ENCODE measurements around the gene KCNJ15. TPM values are rescaled to one million over a fixed set of nuclear protein-coding genes. Genes with fewer than 3 reads are reported as not detected.

KCNJ15 gene
- total and polyA plus RNA-seq, 2 experiments from 2014 or later = 1.2 to 2.1 TPM

DNA sequence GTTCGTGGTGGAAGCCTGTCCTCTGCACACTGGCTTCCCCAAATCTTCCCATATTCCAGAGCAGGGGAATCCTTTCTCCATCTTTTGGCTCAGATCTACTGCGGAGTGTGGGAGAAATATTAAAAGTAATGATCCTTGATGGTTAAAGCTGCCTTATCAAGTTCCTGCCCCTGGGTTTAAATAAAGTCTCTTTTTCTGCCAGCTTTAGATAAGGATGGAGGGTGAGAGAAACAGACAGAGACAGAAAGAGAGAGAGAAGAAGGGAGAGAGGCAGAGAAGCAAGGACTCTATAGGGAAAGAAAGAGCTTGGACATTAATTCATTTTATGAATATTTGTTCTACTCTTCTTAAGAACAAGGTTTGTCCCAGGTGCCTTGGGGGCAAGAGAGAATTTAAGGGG, 98.0 kb downstream of the KCNJ15 start:
- H3F3A ChIP-seq (ENCODE audit: insufficient read depth) = peaks cover 15% of the 10 kb centered on the region
- no peak overlapping the region for H3K27ac ChIP-seq
- H3K9me2 ChIP-seq (ENCODE audit: insufficient read depth) = no peaks in the 10 kb centered on the region
- DNase-seq = no peak
- no peak overlapping the region for H3K4me3 ChIP-seq
- H3K9ac ChIP-seq = no peak overlapping the region
- H3K79me2 ChIP-seq (ENCODE audit: insufficient read depth) = no peaks in the 10 kb centered on the region
- peaks cover 23% of the 10 kb centered on the region for H3K4me1 ChIP-seq (ENCODE audit: insufficient read depth)
- H3K36me3 ChIP-seq (ENCODE audit: low read depth) = no peaks in the 10 kb centered on the region
- no peak overlapping the region for H3K4me2 ChIP-seq (ENCODE audit: unreplicated experiment)
- TF ChIP-seq EZH2phosphoT487 (IDR thresholded peaks at IDR 0.05; ENCODE audit: insufficient read depth, low read depth) = no peak
- no peak for TF ChIP-seq EZH2 (IDR thresholded peaks at IDR 0.05; ENCODE audit: insufficient read depth, poor library complexity, severe bottlenecking)
- no peaks in the 10 kb centered on the region for H4K20me1 ChIP-seq (ENCODE audit: insufficient read depth)
- no peaks in the 10 kb centered on the region for H3K9me3 ChIP-seq (ENCODE audit: low read depth)
- no peaks in the 10 kb centered on the region for H3K27me3 ChIP-seq (replicated peaks; ENCODE audit: insufficient read depth)
- in situ Hi-C loops (cut with MboI) = loop anchor here (5.0 kb wide), 1 partner anchor 187 kb away; no protein-coding TSS in a partner anchor
- 95 to 100% methylated on average over 2 of the region's 2 CpGs for WGBS, 2 experiments (ENCODE audit: low coverage in 1 of 2, low lambda C conversion rate in 2 of 2, missing lambda C conversion rate in 2 of 2)
- no peak overlapping the region for H2AFZ ChIP-seq

DNA sequence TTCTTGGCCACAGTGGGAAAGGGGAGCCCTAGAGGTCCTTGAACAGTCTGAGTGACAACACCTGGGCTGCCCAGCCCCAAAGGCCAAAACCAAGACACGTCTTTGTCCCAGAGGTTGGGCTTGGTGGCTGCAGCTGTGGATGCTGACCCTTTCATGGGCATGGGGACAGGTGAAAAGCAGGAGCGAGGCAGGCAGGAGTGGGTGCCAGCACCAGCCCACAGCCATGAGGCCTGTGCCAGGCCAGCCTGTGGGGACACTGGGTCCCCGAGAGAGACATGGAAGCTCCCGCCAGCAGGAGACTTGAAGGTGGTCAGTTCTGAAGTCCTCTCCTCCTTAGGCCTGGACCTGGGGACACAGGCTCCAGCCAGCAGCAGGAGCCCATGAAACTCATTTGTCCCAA, 98.6 kb downstream of the KCNJ15 start:
- Histone ChIP-seq H3F3A (ENCODE audit: insufficient read depth) (peaks cover 15% of the 10 kb centered on the region), H4K20me1 (ENCODE audit: insufficient read depth) (no peaks in the 10 kb centered on the region), H3K4me1 (ENCODE audit: insufficient read depth) (peaks cover 23% of the 10 kb centered on the region), H3K79me2 (ENCODE audit: insufficient read depth) (no peaks in the 10 kb centered on the region), H3K9ac (no peak overlapping the region), H3K9me2 (ENCODE audit: insufficient read depth) (no peaks in the 10 kb centered on the region), H3K27me3 (replicated peaks; ENCODE audit: insufficient read depth) (no peaks in the 10 kb centered on the region), H3K27ac (no peak overlapping the region), H2AFZ (no peak overlapping the region; the same call in 1 of the 2 replicates), H3K4me3 (no peak overlapping the region), H3K9me3 (ENCODE audit: low read depth) (no peaks in the 10 kb centered on the region), H3K36me3 (ENCODE audit: low read depth) (no peaks in the 10 kb centered on the region), H3K4me2 (ENCODE audit: unreplicated experiment) (no peak overlapping the region)
- 94 to 96% methylated on average over 4 of the region's 4 CpGs for WGBS, 2 experiments (ENCODE audit: low coverage in 1 of 2, low lambda C conversion rate in 2 of 2, missing lambda C conversion rate in 2 of 2)
- in situ Hi-C loops (cut with MboI) = no loop called here
- no peak for DNase-seq
- TF ChIP-seq EZH2phosphoT487 (IDR thresholded peaks at IDR 0.05; ENCODE audit: insufficient read depth, low read depth) = no peak
- no peak for TF ChIP-seq EZH2 (IDR thresholded peaks at IDR 0.05; ENCODE audit: insufficient read depth, poor library complexity, severe bottlenecking)

DNA sequence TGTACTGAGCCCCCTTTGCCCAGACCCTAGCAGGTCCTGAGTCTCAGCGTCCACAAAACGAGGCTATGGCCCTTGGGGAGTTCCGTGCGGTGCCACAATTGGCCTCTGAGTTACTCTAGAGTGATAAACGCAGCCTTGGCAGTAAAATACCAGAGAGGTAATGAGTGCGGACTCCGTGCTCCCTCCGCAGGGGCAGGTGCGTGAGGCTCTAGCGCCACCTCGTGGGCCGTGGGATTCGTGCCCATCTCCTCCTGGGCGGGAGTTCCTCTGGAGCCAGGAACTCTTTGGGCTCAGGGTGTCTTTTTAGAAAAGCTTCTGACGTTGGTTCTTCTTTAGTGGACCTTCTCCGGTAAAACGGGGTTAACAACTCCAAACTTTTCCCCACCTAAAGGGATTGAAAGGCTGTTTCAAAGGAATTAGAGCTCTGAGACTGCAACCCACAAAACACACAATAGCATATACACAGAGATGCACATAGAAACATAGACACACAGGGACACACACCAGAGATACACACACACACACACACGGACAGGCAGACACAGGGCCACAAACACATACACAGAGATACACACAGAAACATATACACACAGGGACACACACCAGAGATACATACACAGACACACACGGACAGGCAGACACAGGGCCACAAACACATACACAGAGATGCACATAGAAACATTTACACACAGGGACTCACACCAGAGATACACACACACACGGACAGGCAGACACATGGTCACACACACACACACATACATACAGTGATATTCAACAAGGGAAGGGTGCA, 99.4 kb downstream of the KCNJ15 start:
- H3K9me2 ChIP-seq (ENCODE audit: insufficient read depth) = no peaks in the 10 kb centered on the region
- H3K79me2 ChIP-seq (ENCODE audit: insufficient read depth) = no peaks in the 10 kb centered on the region
- H3F3A ChIP-seq (ENCODE audit: insufficient read depth) = peaks cover 13% of the 10 kb centered on the region
- H3K4me2 ChIP-seq (ENCODE audit: unreplicated experiment) = no peak overlapping the region
- no peak overlapping the region for H3K9ac ChIP-seq
- no peak overlapping the region for H3K27ac ChIP-seq
- in situ Hi-C loops (cut with MboI) = no loop called here
- no peaks in the 10 kb centered on the region for H3K9me3 ChIP-seq (ENCODE audit: low read depth)
- H3K27me3 ChIP-seq (replicated peaks; ENCODE audit: insufficient read depth) = no peaks in the 10 kb centered on the region
- H3K4me1 ChIP-seq (ENCODE audit: insufficient read depth) = peaks cover 20% of the 10 kb centered on the region
- no peaks in the 10 kb centered on the region for H3K36me3 ChIP-seq (ENCODE audit: low read depth)
- no peaks in the 10 kb centered on the region for H4K20me1 ChIP-seq (ENCODE audit: insufficient read depth)
- no peak overlapping the region for H3K4me3 ChIP-seq
- 7% methylated on average over 20 of the region's 20 CpGs for WGBS, 2 experiments (ENCODE audit: low coverage in 1 of 2, low lambda C conversion rate in 2 of 2, missing lambda C conversion rate in 2 of 2)
- no peak for TF ChIP-seq EZH2 (IDR thresholded peaks at IDR 0.05; ENCODE audit: insufficient read depth, poor library complexity, severe bottlenecking)
- TF ChIP-seq EZH2phosphoT487 (IDR thresholded peaks at IDR 0.05; ENCODE audit: insufficient read depth, low read depth) = no peak
- peak; percentile 87 for DNase-seq
- peak overlapping the region; percentile 49; the same call in 1 of the 2 replicates for H2AFZ ChIP-seq

Other genes starting within 250 kb of the KCNJ15 start
- gene ERG, start 241.5 kb downstream of the KCNJ15 start, total RNA-seq (2014; rRNA removed; shearing (Covaris generic)) = 0.76 and 6.2 TPM in 2 replicates
- 1.2 and 1.3 TPM in 2 replicates for gene ERG, start 241.5 kb downstream of the KCNJ15 start, polyA plus RNA-seq (2016; fragmentation: Nextera tagmentation; extraction: Ambion mirVana)